Measurements from ENCODE around the gene FAM118B. TPM values are rescaled to one million over a fixed set of nuclear protein-coding genes. Genes with fewer than 3 reads are reported as not detected.

The FAM118B gene
- total RNA-seq, 1 experiment from 2014 or later = 40.0 TPM

DNA sequence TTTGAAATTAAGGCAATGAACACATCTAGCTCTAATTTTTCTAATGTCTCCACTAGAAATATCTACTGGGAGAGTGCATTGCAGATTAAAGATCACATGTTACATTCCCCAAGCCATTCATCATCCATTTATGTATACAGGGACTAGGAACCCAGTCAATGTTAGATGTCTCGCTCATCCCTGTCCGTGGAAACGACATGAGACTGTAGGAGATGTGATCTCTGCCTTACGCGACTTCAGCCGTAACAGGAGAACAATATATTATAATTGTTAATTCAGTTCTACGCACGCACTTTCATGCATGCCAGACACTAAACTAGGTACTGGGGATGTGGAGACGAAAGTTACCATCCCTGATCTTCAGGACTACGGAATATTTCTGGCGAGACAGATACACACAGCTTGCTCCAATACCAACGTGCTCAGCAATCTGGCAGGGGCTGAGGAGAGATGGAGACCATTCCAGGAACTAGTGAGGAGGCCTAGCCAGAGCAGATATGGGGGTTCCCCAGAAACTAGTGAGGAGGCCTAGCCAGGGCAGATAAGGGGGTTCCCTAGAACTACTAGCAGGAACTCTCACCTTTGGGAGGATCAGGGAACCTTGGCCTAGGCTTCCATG, 93.0 kb downstream of the FAM118B start:
- Histone ChIP-seq H3K9ac (ENCODE audit: extremely low read depth, insufficient read length, low read length) (peak overlapping the region; percentile 33), H3K4ac (ENCODE audit: low read depth, low read length) (no peak overlapping the region), H2BK15ac (ENCODE audit: low read depth, low read length) (no peak overlapping the region), H3K4me1 (ENCODE audit: insufficient read depth, low read length) (peaks cover 3% of the 10 kb centered on the region; the same call in 1 of the 2 replicates), H3K27me3 (ENCODE audit: insufficient read depth, low read length) (no peaks in the 10 kb centered on the region), H3T11ph (ENCODE audit: low read length) (no peak overlapping the region), H4K20me1 (ENCODE audit: control insufficient read depth, insufficient read depth, insufficient read length) (no peaks in the 10 kb centered on the region), H3K56ac (ENCODE audit: insufficient read length, low read depth, low read length) (no peak overlapping the region), H3K9me3 (ENCODE audit: control insufficient read depth, low read depth, low read length) (no peaks in the 10 kb centered on the region), H3K18ac (ENCODE audit: insufficient read length, low read depth, low read length) (no peak overlapping the region), H2BK20ac (ENCODE audit: low read depth, low read length, poor library complexity, severe bottlenecking) (no peak overlapping the region), H3K23me2 (ENCODE audit: insufficient read length, low read depth, low read length, poor library complexity, severe bottlenecking) (peaks cover 7% of the 10 kb centered on the region), H3K79me2 (ENCODE audit: insufficient read depth, low read length) (no peaks in the 10 kb centered on the region), H2BK120ac (ENCODE audit: low read depth, low read length, poor library complexity, severe bottlenecking) (no peak overlapping the region), H2AK5ac (ENCODE audit: insufficient read length, low read length) (no peak overlapping the region), H4K8ac (replicated peaks; ENCODE audit: insufficient read length, low read depth, low read length) (no peak overlapping the region), H3K27ac (ENCODE audit: insufficient read length, low read depth, low read length) (no peak overlapping the region), H3K23ac (ENCODE audit: insufficient read length, low read depth, low read length) (no peak overlapping the region), H3K4me2 (ENCODE audit: insufficient read depth, insufficient read length, low read length) (peak overlapping the region; percentile 74), H4K91ac (ENCODE audit: insufficient read length, low read depth, low read length) (no peak overlapping the region), H2AFZ (ENCODE audit: low read length) (no peak overlapping the region), H2BK5ac (ENCODE audit: insufficient read length, low read length) (no peak overlapping the region), H3K79me1 (ENCODE audit: insufficient read depth, low read depth, low read length, poor library complexity, severe bottlenecking) (no peaks in the 10 kb centered on the region), H4K5ac (ENCODE audit: insufficient read length, low read depth, low read length) (no peak overlapping the region), H2BK12ac (ENCODE audit: insufficient read length, low read depth, low read length) (no peak overlapping the region), H3K14ac (ENCODE audit: insufficient read depth, low read length) (no peak overlapping the region)
- Mint-ChIP-seq H3K27ac (peak overlapping the region; percentile 95 to 98 (median 97); a peak in 6 of 7 replicates), H3K4me1 (peaks cover 10 to 18% of the 10 kb centered on the region in 2 experiments), H3K4me3 (peak overlapping the region; percentile 81 to 88), H3K36me3 (ENCODE audit: insufficient read depth in 1 of 3, low read depth in 3 of 3) (peaks cover 14 to 40% (median 31%) of the 10 kb centered on the region in 3 experiments; a peak in 6 of 7 replicates), H3K9me3 (no peaks in the 10 kb centered on the region), H3K27me3 (ENCODE audit: low read depth) (no peaks in the 10 kb centered on the region)
- no CpG with 5 or more reads among the region's 12 CpGs for WGBS (ENCODE audit: extremely low coverage, insufficient read length, low lambda C conversion rate)
- no peak for DNase-seq
- no peak for TF ChIP-seq CTCF (conservative IDR thresholded peaks at IDR 0.05)
